HG03354 (cell line): ENCODE measurements around the gene SORCS1.

Experiments used
- ATAC-seq: cut with Tn5 transposase; IDR thresholded peaks from one replicate; pipeline ENCODE4 v1.9.1; 2021; ENCODE audit warnings: mild to moderate bottlenecking; ENCODE audit not compliant: unreplicated experiment, poor library complexity, severe bottlenecking

SORCS1 gene

DNA sequence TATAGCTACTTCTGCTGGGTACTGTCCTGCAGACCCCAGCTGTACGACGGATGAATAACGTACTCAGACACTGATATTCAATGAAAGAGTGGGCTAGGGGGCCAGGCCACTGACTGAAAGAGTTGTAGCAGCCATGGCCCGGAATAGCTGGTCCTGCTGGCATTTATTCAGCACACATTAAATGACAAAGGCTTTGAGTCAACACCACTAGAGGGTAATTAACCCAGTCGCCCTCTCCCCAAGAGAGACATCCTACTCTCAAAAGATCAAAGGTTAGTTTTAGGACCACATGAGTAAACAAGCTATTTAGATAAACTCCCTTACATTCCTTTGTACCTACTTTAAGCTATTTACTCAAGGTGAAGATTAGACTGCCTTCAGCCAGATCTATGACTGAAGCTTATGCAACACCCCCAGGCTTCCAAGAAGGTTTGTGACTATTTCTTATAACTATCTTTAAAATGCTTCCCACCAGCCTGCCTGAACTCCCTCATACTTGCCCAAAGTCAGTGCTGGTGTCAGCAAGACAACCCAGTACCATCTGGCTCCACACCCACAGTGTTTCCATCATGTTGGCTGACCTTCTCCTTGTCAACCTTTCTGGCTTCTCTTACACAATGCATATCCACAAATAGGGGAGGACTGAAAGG is 629.1 kb downstream of the SORCS1 start:
- no peak for ATAC-seq

DNA sequence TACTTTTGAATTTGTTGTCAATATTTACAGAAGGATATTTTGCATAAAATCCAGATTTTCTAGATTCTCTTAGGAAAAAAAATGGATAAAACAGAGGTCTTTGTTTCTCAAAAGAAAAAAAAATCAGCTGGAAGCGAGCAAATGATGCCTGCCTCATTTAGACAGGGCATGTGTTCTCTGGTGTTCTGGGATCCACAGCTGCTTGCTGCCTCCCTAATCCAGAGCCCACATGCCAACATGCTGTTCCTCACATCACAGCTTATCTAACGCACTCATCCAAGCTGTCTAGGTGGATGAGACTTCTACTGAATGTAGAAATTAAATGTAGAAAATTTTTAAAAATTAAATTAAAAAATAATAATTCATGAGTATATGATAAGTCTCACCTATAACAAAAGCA is 630.1 kb downstream of the SORCS1 start:
- ATAC-seq = no peak

DNA sequence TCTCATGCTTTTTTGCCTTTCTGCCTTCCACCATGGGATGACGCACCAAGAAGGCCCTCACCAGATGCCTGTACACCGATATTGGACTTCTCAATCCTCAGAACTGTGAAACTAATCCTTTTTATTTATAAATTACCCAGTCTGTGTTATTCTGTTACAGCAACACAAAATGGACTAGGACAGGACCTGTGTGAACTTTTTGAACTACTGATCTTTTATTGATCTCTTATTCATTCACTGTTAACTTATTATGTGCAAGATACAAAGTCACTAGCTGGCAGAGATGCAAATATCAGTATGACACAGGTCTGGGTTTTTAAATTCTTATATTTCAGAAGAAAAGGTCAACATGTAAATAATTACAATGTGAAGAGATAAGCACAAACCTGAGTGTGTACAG is 635.8 kb downstream of the SORCS1 start:
- no peak for ATAC-seq

DNA sequence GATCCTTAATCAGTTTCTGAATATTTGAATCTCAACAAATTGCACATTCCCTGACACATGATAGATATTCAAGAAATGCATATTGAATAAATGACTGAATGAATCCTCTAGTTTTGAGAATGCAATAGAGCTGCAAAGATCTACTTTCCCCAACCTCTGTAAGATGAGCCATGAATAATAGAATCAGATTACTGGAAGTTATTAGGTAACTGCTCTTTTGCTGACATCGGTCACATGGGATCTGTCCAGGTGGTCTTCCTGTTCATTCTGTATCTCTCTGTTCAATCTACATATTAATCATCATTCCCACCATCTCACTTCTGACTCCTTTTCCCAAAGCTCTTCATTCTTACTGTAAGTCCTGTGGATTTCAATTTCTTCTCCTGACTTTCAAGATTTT is 638.7 kb downstream of the SORCS1 start:
- ATAC-seq = no peak
